Subcutaneous abdominal adipose tissue (tissue), 5 donors: ENCODE data around the gene TMEM151A.
"Not testable (repeated sequence)": the region's sequence is repeated elsewhere in the genome, so short reads cannot be mapped to it uniquely, and the experiment has no call there.

ENCODE experiments used
- H3K27ac ChIP-seq: one replicate; pipeline ENCODE4 v1.7.0; 2013; ENCODE audit warnings: low read depth, mild to moderate bottlenecking, inconsistent platforms, low read length, moderate library complexity
- H3K27me3 ChIP-seq, 5 donors: one replicate each; pipeline ENCODE4 v1.7.0; 2013; ENCODE audit warnings: low read length in 5 of 5, inconsistent platforms in 1 of 5; ENCODE audit not compliant: control insufficient read depth in 5 of 5, insufficient read depth in 4 of 5
- H3K36me3 ChIP-seq, 5 donors: one replicate each; pipeline ENCODE4 v1.7.0; 2013; ENCODE audit warnings: low read length in 5 of 5; ENCODE audit not compliant: control insufficient read depth in 5 of 5, insufficient read depth in 5 of 5
- H3K4me1 ChIP-seq, 5 donors: one replicate each; pipeline ENCODE4 v1.7.0; 2013; ENCODE audit warnings: low read length in 5 of 5, mild to moderate bottlenecking in 3 of 5, moderate library complexity in 1 of 5; ENCODE audit not compliant: control insufficient read depth in 5 of 5, insufficient read depth in 5 of 5
- H3K4me3 ChIP-seq, 5 donors: one replicate each; pipeline ENCODE4 v1.7.0; 2013; ENCODE audit warnings: low read length in 5 of 5, low read depth in 1 of 5
- H3K9ac ChIP-seq, 5 donors: one replicate each; pipeline ENCODE4 v1.7.0; 2013; ENCODE audit warnings: low read length in 5 of 5, mild to moderate bottlenecking in 4 of 5, moderate library complexity in 3 of 5
- H3K9me3 ChIP-seq, 5 donors: one replicate each; pipeline ENCODE4 v1.7.0; 2013; ENCODE audit warnings: low read length in 5 of 5; ENCODE audit not compliant: control insufficient read depth in 5 of 5
- donor health status: healthy.
- donor health status: healthy.
- donor health status: healthy.
- donor health status: healthy.
- donor health status: healthy.

The TMEM151A gene

GRCh38 chr11:66302656-66303055 is 11.0 kb downstream of the TMEM151A start:
- H3K4me3 ChIP-seq, result no peak overlapping the region
- H3K36me3 ChIP-seq, result no peaks in the 10 kb centered on the region
- no peaks in the 10 kb centered on the region for H3K9me3 ChIP-seq
- no peak overlapping the region for H3K9ac ChIP-seq
- no peaks in the 10 kb centered on the region for H3K27me3 ChIP-seq
- H3K27ac ChIP-seq, result no peak overlapping the region
- no peaks in the 10 kb centered on the region for H3K4me1 ChIP-seq

GRCh38 chr11:66309475-66309874 is 17.8 kb downstream of the TMEM151A start:
- Histone ChIP-seq H3K9ac (no peak overlapping the region), H3K4me1 (peaks cover 1 to 27% (median 23%) of the 10 kb centered on the region in 5 donors), H3K9me3 (no peaks in the 10 kb centered on the region), H3K27ac (no peak overlapping the region), H3K4me3 (no peak overlapping the region), H3K27me3 (no peaks in the 10 kb centered on the region), H3K36me3 (no peaks in the 10 kb centered on the region)

- no peak overlapping the region for H3K27ac ChIP-seq
- no peak overlapping the region for H3K9ac ChIP-seq
- H3K9me3 ChIP-seq, result no peaks in the 10 kb centered on the region
- no peaks in the 10 kb centered on the region for H3K27me3 ChIP-seq
- no peaks in the 10 kb centered on the region for H3K36me3 ChIP-seq
- H3K4me1 ChIP-seq, result peaks cover 3 to 36% (median 31%) of the 10 kb centered on the region in 5 donors
- no peak overlapping the region for H3K4me3 ChIP-seq
These were observed 18.6 kb downstream of the TMEM151A start for GRCh38 chr11:66310324-66310723.

GRCh38 chr11:66310803-66311440 is 19.2 kb downstream of the TMEM151A start:
- H3K36me3 ChIP-seq, H3K4me3 ChIP-seq, H3K27ac ChIP-seq, H3K27me3 ChIP-seq, H3K9me3 ChIP-seq: not testable (repeated sequence)
- peaks cover 3 to 42% (median 37%) of the 10 kb centered on the region in 5 donors for H3K4me1 ChIP-seq
- peak overlapping the region in 1 of 5 donors; percentile 14 for H3K9ac ChIP-seq

GRCh38 chr11:66311470-66311964 is 19.8 kb downstream of the TMEM151A start:
- Histone ChIP-seq H3K9me3 (no peaks in the 10 kb centered on the region), H3K27me3 (no peaks in the 10 kb centered on the region), H3K4me1 (peaks cover 3 to 48% (median 43%) of the 10 kb centered on the region in 5 donors), H3K36me3 (no peaks in the 10 kb centered on the region), H3K27ac (peak overlapping the region; percentile 72), H3K9ac (peak overlapping the region in 4 of 5 donors; percentile 57 to 64 (median 58)), H3K4me3 (peak overlapping the region in 3 of 5 donors; percentile 74 to 75 (median 75))

GRCh38 chr11:66311965-66312548 is 20.4 kb downstream of the TMEM151A start:
- H3K36me3 ChIP-seq, result no peaks in the 10 kb centered on the region
- no peaks in the 10 kb centered on the region for H3K9me3 ChIP-seq
- peaks cover 3 to 51% (median 47%) of the 10 kb centered on the region in 5 donors for H3K4me1 ChIP-seq
- H3K4me3 ChIP-seq, result peak overlapping the region; percentile 72 to 86 (median 75)
- peak overlapping the region in 4 of 5 donors; percentile 58 to 79 (median 62) for H3K9ac ChIP-seq
- H3K27ac ChIP-seq, result peak overlapping the region; percentile 72
- no peaks in the 10 kb centered on the region for H3K27me3 ChIP-seq

GRCh38 chr11:66312549-66313320 is 21.0 kb downstream of the TMEM151A start:
- Histone ChIP-seq H3K27me3 (no peaks in the 10 kb centered on the region), H3K36me3 (no peaks in the 10 kb centered on the region), H3K9me3 (no peaks in the 10 kb centered on the region), H3K4me3 (peak overlapping the region; percentile 72 to 86 (median 78)), H3K9ac (peak overlapping the region in 4 of 5 donors; percentile 58 to 80 (median 69)), H3K27ac (peak overlapping the region; percentile 80), H3K4me1 (peaks cover 5 to 58% (median 54%) of the 10 kb centered on the region in 5 donors)

- Histone ChIP-seq H3K4me1 (peaks cover 12 to 66% (median 62%) of the 10 kb centered on the region in 5 donors), H3K9me3 (no peaks in the 10 kb centered on the region), H3K27me3 (no peaks in the 10 kb centered on the region), H3K36me3 (no peaks in the 10 kb centered on the region), H3K4me3 (peak overlapping the region; percentile 61 to 81 (median 70)), H3K27ac (peak overlapping the region; percentile 80), H3K9ac (peak overlapping the region; percentile 35 to 81 (median 72))
These were observed 21.9 kb downstream of the TMEM151A start for GRCh38 chr11:66313321-66314185.

- H3K27ac ChIP-seq, result peak overlapping the region; percentile 80
- no peaks in the 10 kb centered on the region for H3K27me3 ChIP-seq
- no peaks in the 10 kb centered on the region for H3K36me3 ChIP-seq
- H3K4me3 ChIP-seq, result peak overlapping the region; percentile 61 to 81 (median 70)
- H3K9me3 ChIP-seq, result no peaks in the 10 kb centered on the region
- H3K4me1 ChIP-seq, result peaks cover 15 to 72% (median 68%) of the 10 kb centered on the region in 5 donors
- H3K9ac ChIP-seq, result peak overlapping the region; percentile 56 to 81 (median 72)
These were observed 22.4 kb downstream of the TMEM151A start for GRCh38 chr11:66314186-66314501.
